HEK293 (cell line): ENCODE results near the gene LDLRAP1.
"Not testable (repeated sequence)": the region's sequence is repeated elsewhere in the genome, so short reads cannot be mapped to it uniquely, and the experiment has no call there.

Experiments used
- CTCF ChIA-PET: fragments of 350-600 bp; formaldehyde crosslinking; extraction: SDS; loops from one replicate; lab custom pipeline; 2021; ENCODE audit warnings: antibody characterized with exemption; lab: Yijun Ruan, JAX
- POLR2A ChIA-PET: fragments of 300-600 bp; formaldehyde crosslinking; extraction: SDS; loops from one replicate; lab custom pipeline; 2020; ENCODE audit warnings: antibody characterized with exemption, inconsistent platforms; lab: Yijun Ruan, JAX
- H3K27ac ChIP-seq: fragments of 200-500 bp; sonication (Bioruptor generic); 2 replicates; pipeline ENCODE4 v1.5.1; 2014; ENCODE audit warnings: low read depth, low read length, control low read depth, inconsistent platforms; ENCODE audit errors: extremely low read depth
- H3K36me3 ChIP-seq, 2 experiments: fragments of 200-500 bp in 1 of 2; sonication (Bioruptor generic) in 1 of 2; 1 replicate in 1 of 2; 2 replicates in 1 of 2; pipeline ENCODE4 v1.5.1; 2014 to 2017; ENCODE audit warnings: inconsistent platforms in 2 of 2, low read length in 2 of 2; ENCODE audit not compliant: control insufficient read depth in 2 of 2, insufficient read depth in 1 of 2
- H3K4me1 ChIP-seq: fragments of 200-500 bp; sonication (Bioruptor generic); 2 replicates; pipeline ENCODE4 v1.5.1; 2014; ENCODE audit warnings: mild to moderate bottlenecking, low read length, inconsistent platforms; ENCODE audit not compliant: control insufficient read depth, insufficient read depth
- H3K4me3 ChIP-seq: 2 replicates; pipeline ENCODE4 v1.5.1; 2011; ENCODE audit warnings: low read depth, mild to moderate bottlenecking, control low read depth, low read length, moderate library complexity
- H3K9me3 ChIP-seq: fragments of 200-500 bp; sonication (Bioruptor generic); 2 replicates; pipeline ENCODE4 v1.5.1; 2014; ENCODE audit warnings: low read depth, low read length, inconsistent platforms; ENCODE audit not compliant: control insufficient read depth, insufficient read depth
- PATZ1 ChIP-seq: fragments of 450-650 bp; formaldehyde crosslinking; IDR thresholded peaks from 2 replicates; pipeline ENCODE4 v1.5.1; 2016; ENCODE audit warnings: missing biosample characterization, missing genetic modification characterization
- SCRT1 ChIP-seq: fragments of 450-650 bp; formaldehyde crosslinking; IDR thresholded peaks from 2 replicates; pipeline ENCODE4 v1.5.1; 2016; ENCODE audit warnings: missing biosample characterization, missing genetic modification characterization, borderline replicate concordance
- SETDB1 ChIP-seq: IDR thresholded peaks from one replicate; pipeline ENCODE4 v1.6.1; 2017; ENCODE audit warnings: mild to moderate bottlenecking, low read length, moderate library complexity, mixed read lengths; ENCODE audit not compliant: insufficient read length
- TRIM28 ChIP-seq: IDR thresholded peaks from 2 replicates; pipeline ENCODE4 v1.6.1; 2011; ENCODE audit warnings: low read length, control low read depth, borderline replicate concordance
- ZBTB20 ChIP-seq: fragments of 450-650 bp; formaldehyde crosslinking; IDR thresholded peaks from 2 replicates; pipeline ENCODE4 v1.5.1; 2016; ENCODE audit warnings: missing biosample characterization, missing genetic modification characterization
- ZNF132 ChIP-seq: fragments of 450-650 bp; formaldehyde crosslinking; IDR thresholded peaks from 2 replicates; pipeline ENCODE4 v1.5.1; 2017; ENCODE audit warnings: missing biosample characterization, missing genetic modification characterization, borderline replicate concordance
- ZNF366 ChIP-seq: fragments of 450-650 bp; formaldehyde crosslinking; conservative IDR thresholded peaks from 2 replicates; pipeline ENCODE4 v1.5.1; 2016; ENCODE audit warnings: missing biosample characterization, missing genetic modification characterization
- ZNF391 ChIP-seq: fragments of 450-650 bp; formaldehyde crosslinking; IDR thresholded peaks from 2 replicates; pipeline ENCODE4 v1.5.1; 2016; ENCODE audit warnings: low read depth, missing biosample characterization, missing genetic modification characterization, borderline replicate concordance
- ZNF394 ChIP-seq: fragments of 450-650 bp; formaldehyde crosslinking; IDR thresholded peaks from 2 replicates; pipeline ENCODE4 v1.5.1; 2016; ENCODE audit warnings: missing biosample characterization, missing genetic modification characterization, mild to moderate bottlenecking, moderate library complexity, borderline replicate concordance
- ZNF768 ChIP-seq: fragments of 450-650 bp; formaldehyde crosslinking; IDR thresholded peaks from 2 replicates; pipeline ENCODE4 v1.5.1; 2018; ENCODE audit warnings: missing biosample characterization, mild to moderate bottlenecking, missing genetic modification characterization
- ZNF776 ChIP-seq: fragments of 450-650 bp; formaldehyde crosslinking; IDR thresholded peaks from 2 replicates; pipeline ENCODE4 v1.5.0; 2017; ENCODE audit warnings: missing biosample characterization, missing genetic modification characterization, borderline replicate concordance
- ZNF837 ChIP-seq: fragments of 450-650 bp; formaldehyde crosslinking; IDR thresholded peaks from 2 replicates; pipeline ENCODE4 v1.5.1; 2016; ENCODE audit warnings: missing biosample characterization, missing genetic modification characterization
- ZXDB ChIP-seq: fragments of 450-650 bp; formaldehyde crosslinking; IDR thresholded peaks from 2 replicates; pipeline ENCODE4 v1.5.1; 2016; ENCODE audit warnings: missing biosample characterization, missing genetic modification characterization

LDLRAP1 gene

GRCh38 chr1:25594971-25595370 is 51.6 kb downstream of the LDLRAP1 start:
- POLR2A ChIA-PET, result no interaction called here
- CTCF ChIA-PET, result no interaction called here
- H3K9me3 ChIP-seq, result no peaks in the 10 kb centered on the region
- no peaks in the 10 kb centered on the region for H3K4me1 ChIP-seq
- H3K36me3 ChIP-seq, result no peaks in the 10 kb centered on the region
- no peak overlapping the region for H3K27ac ChIP-seq
- no peak overlapping the region for H3K4me3 ChIP-seq
- TF ChIP-seq ZNF394, result no peak
- TF ChIP-seq ZNF776 (tag by site-specific recombination), result 0 out of 2 replicates have a peak, but pooled peaks have one; percentile 13
- no peak for TF ChIP-seq SCRT1
- TF ChIP-seq ZXDB, result no peak
- TF ChIP-seq ZNF391 (tag by site-specific recombination), result no peak
- TF ChIP-seq ZNF132 (tag by site-specific recombination), result no peak
- peak; percentile 98 for TF ChIP-seq ZNF366
- TF ChIP-seq ZBTB20, result no peak

GRCh38 chr1:25596641-25597040 is 53.2 kb downstream of the LDLRAP1 start:
- H3K9me3 ChIP-seq, H3K4me3 ChIP-seq, CTCF ChIA-PET, H3K27ac ChIP-seq, H3K4me1 ChIP-seq, H3K36me3 ChIP-seq, POLR2A ChIA-PET: not testable (repeated sequence)

GRCh38 chr1:25598879-25599278 is 55.5 kb downstream of the LDLRAP1 start:
- Histone ChIP-seq H3K4me3 (no peak overlapping the region), H3K4me1 (no peaks in the 10 kb centered on the region), H3K27ac (no peak overlapping the region), H3K9me3 (no peaks in the 10 kb centered on the region), H3K36me3 (no peaks in the 10 kb centered on the region)
- ChIA-PET POLR2A (no interaction called here), CTCF (interaction anchor here (0.5 to 1.8 kb wide), 4 partner anchors 20 to 78 kb away, joined by 3 to 6 read pairs (median 4); partner anchors contain the start of gene LDLRAP1)
- TF ChIP-seq SETDB1 (peak; percentile 58), TRIM28 (peak; percentile 83; the same call in 1 of the 2 replicates), PATZ1 (no peak)

- Histone ChIP-seq H3K36me3 (no peaks in the 10 kb centered on the region), H3K4me1 (no peaks in the 10 kb centered on the region), H3K9me3 (no peaks in the 10 kb centered on the region), H3K27ac (no peak overlapping the region), H3K4me3 (no peak overlapping the region)
- CTCF ChIA-PET, result no interaction called here
- TF ChIP-seq ZNF837 (tag by site-specific recombination) (no peak), ZNF768 (tag by site-specific recombination) (0 out of 2 replicates have a peak, but pooled peaks have one; percentile 35)
- POLR2A ChIA-PET, result interaction anchor here (0.8 kb wide), 1 partner anchor 361 kb away, joined by 4 read pairs; no protein-coding TSS in a partner anchor
Measured at GRCh38 chr1:25599969-25600610, 56.7 kb downstream of the LDLRAP1 start.
